HFF-Myc (cell line): ENCODE results near the gene CGRRF1.
A peak's percentile ranks its signal among the peaks of the same experiment; 100 is the strongest.

ENCODE experiments used
- DNase-seq: peaks from one replicate; pipeline ENCODE4 v3.0.0-alpha.2; 2011; ENCODE audit warnings: low read depth; ENCODE audit errors: extremely low read depth
- H3K4me3 ChIP-seq: replicated peaks from 2 replicates; pipeline ENCODE4 v1.5.1; 2011; ENCODE audit warnings: low read depth, mild to moderate bottlenecking, control low read depth, low read length
- TF ChIP-seq, protein P1 (sequence below): IDR thresholded peaks from 2 replicates; pipeline ENCODE4 v1.5.1; 2012; ENCODE audit warnings: mild to moderate bottlenecking, low read depth, low read length, control low read depth; ENCODE audit errors: missing control alignments

The CGRRF1 gene

DNA sequence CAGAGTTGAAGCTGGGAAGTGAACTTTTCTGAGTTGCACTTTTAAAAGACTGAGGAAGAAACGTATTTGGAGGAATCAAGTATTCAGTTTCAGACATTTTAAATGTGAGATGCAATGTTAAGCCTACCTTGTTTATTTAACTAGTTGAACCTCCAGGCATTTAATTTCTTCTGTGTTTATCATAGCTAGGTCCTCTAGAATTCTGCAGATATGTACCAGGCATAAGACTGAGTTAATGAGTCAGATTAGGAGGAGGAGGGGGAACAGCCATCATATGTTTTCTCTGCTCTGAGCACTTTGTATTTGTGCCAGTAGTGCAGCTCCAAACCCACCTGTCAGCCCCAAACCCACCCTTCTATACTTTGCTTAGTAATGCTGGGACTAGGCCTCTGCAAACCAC, 40.8 kb downstream of the CGRRF1 start:
- H3K4me3 ChIP-seq, result no peak overlapping the region
- TF ChIP-seq, protein P1, sequence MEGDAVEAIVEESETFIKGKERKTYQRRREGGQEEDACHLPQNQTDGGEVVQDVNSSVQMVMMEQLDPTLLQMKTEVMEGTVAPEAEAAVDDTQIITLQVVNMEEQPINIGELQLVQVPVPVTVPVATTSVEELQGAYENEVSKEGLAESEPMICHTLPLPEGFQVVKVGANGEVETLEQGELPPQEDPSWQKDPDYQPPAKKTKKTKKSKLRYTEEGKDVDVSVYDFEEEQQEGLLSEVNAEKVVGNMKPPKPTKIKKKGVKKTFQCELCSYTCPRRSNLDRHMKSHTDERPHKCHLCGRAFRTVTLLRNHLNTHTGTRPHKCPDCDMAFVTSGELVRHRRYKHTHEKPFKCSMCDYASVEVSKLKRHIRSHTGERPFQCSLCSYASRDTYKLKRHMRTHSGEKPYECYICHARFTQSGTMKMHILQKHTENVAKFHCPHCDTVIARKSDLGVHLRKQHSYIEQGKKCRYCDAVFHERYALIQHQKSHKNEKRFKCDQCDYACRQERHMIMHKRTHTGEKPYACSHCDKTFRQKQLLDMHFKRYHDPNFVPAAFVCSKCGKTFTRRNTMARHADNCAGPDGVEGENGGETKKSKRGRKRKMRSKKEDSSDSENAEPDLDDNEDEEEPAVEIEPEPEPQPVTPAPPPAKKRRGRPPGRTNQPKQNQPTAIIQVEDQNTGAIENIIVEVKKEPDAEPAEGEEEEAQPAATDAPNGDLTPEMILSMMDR, result no peak
- DNase-seq, result no peak

DNA sequence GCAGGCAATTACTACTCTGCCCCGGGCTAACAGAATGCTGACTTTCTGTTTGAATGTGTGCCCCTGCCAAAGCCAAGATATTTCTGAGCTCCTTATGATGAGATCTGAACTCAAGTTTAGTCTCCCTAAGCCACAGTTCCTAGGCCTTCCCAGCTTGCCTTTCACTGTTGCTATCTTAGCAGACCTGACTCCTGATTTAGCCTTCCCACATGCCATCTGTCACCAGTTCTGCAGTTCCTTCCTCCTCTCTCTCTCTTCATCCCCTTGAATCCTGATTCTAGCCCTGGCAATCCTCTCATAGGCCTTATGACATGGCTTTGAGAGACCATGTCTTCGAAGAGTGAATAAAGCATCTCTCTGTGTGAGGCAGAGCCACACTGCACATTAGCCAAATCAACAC, 44.7 kb downstream of the CGRRF1 start:
- TF ChIP-seq, protein P1, result no peak
- no peak overlapping the region for H3K4me3 ChIP-seq
- DNase-seq, result no peak

DNA sequence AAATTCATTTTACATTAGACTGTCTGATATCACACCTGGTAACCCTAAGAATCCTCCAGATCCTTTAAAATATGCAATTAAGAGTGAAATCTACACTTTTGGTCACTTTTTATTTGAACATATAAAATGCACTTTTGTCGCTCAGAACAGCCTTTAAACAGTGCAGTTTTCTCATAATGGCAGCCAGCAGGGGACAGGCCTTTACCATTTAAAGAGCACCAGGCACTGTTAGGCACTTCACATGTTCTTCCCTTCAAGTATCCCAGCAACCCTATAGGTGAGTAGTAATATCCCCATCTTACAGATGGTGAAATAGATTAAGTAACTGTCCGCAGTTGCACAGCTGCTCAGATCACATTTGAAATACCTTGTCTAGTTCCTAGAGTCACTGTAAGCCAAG, 45.9 kb downstream of the CGRRF1 start:
- no peak for DNase-seq
- TF ChIP-seq, protein P1, result peak; percentile 36
- H3K4me3 ChIP-seq, result no peak overlapping the region

DNA sequence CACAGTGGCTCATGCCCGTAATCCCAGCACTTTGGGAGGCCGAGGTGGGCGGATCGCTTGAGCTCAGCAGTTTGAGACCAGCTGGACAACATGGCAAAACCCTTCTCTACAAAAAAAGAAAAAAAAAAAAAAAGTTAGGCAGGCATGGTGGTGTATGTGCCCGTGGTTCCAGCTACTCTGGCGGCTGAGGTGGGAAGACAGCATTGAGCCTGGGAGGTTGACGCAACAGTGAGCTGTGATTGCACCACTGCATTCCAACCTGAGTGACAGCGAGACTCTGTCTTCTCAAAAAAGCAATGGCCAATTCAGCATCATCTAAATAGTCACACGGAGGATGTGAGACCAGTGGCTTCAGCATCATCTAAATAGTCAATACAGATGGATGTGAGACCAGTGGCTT, 46.8 kb downstream of the CGRRF1 start:
- no peak for DNase-seq
- TF ChIP-seq, protein P1, result no peak

DNA sequence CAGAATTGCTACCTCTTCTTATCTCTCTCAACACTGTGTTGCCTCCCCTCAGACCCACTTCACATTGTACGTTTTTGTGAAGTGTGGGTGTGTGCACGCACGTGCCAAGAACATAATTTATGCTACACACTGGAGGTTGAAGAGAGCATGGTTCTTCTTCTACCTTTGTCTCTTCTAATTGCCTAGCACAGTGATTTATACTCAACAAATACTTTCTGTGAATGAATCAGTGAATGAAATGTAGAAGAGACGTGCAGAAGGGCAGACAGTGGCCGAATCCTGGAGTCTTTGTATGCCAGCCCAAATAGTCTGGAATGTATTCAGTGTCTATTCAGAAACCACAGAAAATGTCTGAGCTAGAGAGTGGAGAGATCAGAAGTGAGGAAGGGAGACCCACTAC, 52.6 kb downstream of the CGRRF1 start:
- H3K4me3 ChIP-seq, result no peak overlapping the region
- TF ChIP-seq, protein P1, result no peak
- no peak for DNase-seq

More for the DNA sequence above, 46.8 kb downstream of the CGRRF1 start:
- no peak overlapping the region for H3K4me3 ChIP-seq

DNA sequence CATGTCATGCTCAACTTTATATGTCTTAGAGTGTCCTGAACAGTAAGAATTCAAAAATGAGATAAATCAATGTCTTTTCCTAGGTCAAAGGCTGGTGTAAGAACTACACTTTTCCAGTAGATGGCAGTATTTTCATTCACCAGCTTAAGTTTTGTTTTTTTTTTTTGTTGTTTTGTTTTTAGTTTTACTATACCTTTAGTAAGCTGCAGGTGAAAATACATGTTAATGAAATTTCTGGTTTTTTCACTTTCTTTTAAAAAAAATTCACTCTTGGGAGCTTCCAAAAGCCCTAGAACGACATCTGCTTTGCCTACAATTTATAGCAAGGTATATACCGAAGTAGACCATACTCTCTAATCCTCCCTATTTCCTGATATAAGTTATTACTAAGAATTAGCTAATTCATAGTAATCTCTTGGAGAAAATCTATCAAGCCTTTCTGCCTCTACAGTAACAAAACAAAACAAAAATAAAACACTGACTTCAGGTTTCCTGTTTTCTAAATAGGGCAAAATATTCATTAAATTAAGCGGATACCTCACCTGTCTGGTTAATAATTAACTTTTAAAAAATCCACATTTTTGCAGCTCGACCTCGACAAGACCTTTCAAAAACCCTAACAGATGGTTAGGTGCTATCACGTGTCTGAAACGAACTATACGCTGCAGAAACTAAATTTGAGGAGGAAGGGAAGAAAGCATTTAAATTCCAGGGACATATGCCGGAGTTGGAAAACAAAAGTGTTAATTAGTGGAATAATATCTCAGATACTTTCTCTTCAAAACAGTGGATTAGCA, 54.6 kb downstream of the CGRRF1 start:
- TF ChIP-seq, protein P1, result peak; percentile 43
- no peak for DNase-seq
- H3K4me3 ChIP-seq, result peak overlapping the region; percentile 75
